ENCODE measurements around the gene ZNF333.

ZNF333 gene

DNA sequence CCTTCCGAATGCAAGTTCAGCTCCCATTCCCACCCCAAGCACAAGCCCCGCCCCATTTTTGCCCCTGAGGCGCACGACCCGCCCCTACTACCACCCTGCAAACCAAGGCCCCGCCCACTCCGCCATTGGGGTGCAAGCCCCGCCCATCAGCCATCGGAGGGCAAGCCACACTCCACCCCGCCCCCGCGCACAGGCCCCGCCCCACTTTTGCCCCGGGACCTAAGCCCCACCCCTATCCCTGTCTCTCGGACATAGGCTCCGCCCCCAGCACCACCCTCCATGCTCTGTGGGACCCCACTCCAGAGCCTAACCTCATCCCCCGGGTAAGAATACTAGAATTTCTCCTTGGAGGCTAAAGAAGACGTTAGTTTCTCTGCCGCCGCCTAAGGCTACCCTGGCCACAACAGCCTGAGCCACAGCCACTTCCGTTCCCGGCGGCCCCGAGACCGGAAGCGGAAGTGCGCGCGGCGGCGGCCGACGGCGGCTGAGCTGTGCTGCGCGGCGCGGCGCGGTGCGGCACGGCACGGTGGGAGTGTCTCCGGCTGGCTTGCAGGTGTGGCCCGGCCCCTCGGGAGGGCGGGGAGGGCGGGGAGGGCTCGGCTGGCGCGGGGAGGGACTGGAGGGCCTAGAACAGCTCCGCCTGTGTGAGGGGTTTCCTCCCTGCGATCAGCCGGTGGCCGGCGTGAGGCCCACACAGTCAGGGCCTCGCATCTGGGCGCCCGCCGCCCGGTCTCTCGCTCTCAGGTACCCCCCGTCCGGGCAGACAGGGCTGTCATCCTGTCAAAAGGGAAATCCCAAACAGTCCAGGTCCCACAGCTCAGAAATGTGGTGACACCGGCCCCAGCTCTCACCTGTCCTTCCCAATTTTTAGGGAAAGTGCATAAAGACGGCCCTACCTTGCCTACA, at the start of gene ZNF333:
Gene ZNF333 (plus strand): TSS at position 451 of the 906 bp plus-strand sequence. CDS start 3,444 bp downstream, outside the sequence.
- DNase-seq = peak; percentile 91

- no peak for DNase-seq
Measured at GRCh38 chr19:14648506-14648905, 41.3 kb upstream of the ZNF333 start.

GRCh38 chr19:14649020-14649419, 40.8 kb upstream of the ZNF333 start:
- DNase-seq = no peak

DNA sequence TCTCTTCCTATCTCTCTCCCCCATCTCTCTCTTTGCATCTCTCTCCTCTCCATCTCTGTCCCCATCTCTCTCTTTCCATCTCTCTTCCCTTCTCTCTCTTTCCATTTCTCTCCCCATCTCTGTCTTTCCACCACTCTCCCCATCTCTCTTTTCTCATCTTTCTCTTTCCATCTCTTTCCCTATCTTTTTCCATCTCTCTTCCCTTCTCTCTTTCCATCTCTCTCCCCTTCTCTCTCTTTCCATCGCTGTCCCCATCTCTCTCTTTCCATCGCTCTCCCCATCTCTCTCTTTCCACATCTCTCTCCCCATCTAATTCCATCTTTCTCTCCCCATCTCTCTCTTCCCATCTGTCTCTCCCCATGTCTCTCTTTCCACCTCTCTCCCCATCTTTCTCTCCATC, 39.7 kb upstream of the ZNF333 start:
- no peak for DNase-seq

DNA sequence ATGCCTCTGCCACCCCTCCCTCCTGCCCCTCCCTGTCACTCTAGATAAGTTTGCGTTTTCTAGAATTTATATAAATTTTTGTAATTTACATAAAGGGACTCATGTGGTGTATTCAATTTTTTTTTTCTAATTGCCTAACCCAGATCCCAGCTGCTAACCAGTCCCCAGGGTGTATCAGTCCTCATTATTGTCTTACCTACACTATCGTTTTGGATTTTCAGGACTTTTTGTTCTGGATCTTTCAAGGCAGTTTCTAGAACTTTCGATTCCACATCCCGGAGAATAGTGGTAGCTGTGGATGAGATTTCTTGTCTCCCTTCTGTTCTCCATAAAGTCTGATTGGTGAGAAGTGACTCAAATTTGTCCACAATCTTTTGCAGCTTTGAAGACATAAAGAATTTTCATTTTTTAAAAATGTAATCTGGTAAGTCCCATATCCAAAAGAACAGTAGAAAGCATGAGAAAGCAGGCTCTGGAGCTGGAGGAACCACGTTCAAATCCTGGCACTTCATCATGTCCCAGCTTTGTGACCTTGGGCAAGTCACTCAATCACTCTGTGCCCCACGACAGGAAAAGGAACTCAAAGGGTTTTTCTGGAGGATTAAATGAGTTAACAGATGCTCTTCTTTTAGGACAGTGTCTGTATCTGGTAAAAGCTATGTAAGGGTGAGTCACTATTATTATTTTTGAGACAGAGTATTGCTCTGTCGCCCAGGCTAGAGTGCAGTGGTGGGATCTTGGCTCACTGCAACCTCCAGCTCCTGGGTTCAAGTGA, 34.9 kb upstream of the ZNF333 start:
- no peak for DNase-seq

DNA sequence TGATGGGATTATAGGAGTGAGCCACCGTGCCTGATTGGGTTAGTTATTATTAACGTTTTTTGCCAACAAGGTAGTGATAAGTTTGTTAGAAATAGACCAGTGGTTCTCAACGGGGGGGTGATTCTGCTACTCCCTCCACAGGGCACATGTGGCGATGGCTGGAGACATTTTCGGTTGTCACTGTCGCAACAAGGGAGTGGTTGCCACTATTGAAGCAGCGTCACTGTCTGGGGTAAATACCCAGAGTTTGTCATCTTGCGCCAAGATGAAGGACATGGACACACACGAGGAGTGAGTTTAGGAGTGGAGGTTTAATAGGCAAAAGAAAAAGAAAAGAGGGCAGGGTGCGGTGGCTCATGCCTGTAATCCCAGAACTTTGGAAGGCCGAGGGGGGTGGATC, 34.1 kb upstream of the ZNF333 start:
- no peak for DNase-seq

DNA sequence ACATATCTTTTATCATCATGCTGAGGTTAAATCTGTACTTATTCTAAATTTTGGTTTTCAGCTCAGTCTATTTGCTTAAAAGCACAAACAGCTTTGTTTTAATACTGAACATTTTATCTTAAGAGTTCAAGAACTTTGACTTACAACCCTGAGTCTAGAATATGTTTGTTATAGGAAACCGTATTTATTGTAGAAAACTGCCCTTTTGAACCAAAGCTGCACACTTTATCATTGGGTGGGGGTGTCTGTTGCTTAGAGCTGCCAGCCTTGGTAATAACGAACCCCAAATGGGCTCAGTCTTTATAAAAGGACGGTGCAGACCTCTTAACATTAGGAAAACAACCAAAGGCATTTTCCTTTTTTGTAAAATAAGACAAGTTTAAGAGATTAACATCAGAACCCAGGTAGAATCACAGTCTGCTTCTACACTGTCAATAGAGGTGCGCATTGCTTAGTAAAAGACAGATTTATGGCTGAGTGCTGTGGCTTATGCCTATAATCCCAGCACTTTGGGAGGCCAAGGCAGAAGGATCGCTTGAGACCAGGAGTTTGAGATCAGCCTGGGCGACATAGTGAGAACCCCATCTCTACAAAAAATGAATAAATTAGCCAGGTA, 29.9 kb upstream of the ZNF333 start:
- DNase-seq = no peak

GRCh38 chr19:14661372-14661924, 28.4 kb upstream of the ZNF333 start:
- DNase-seq = no peak

GRCh38 chr19:14669940-14670339, 19.9 kb upstream of the ZNF333 start:
- DNase-seq = no peak

- DNase-seq = no peak
Measured at GRCh38 chr19:14670408-14670807, 19.4 kb upstream of the ZNF333 start.

DNA sequence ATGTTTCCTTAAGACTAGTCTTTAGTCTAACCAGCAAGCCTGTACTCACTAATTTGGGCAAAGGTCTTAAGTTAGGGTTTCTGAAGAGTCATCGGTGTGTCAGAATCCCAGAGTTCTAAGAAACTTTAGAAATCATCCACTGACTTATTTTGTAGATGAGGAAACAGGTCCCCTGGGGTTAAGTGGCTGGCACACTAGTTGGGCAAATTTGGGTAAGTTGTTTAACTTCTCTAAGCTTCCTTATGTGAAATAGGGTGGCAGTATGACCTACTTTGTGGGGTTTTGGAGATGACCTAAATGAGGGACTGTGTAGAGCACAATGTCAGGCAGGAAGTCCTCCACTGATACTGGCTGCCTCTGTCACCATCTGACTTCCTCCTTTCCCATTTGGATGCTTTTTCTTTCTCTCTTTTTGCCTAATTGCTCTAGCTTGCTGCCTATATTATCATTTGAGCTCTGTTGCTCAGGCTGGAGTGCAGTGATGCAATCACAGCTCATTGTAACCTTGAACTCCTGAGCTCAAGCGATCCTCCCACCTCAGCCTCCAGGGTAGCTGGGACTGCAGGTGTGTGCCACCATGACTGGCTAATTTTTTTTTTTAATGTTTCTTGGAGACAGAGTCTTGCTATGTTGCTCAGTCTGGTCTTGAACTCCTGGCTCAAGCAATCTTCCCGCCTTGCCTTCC, 17.5 kb upstream of the ZNF333 start:
- no peak for DNase-seq

DNA sequence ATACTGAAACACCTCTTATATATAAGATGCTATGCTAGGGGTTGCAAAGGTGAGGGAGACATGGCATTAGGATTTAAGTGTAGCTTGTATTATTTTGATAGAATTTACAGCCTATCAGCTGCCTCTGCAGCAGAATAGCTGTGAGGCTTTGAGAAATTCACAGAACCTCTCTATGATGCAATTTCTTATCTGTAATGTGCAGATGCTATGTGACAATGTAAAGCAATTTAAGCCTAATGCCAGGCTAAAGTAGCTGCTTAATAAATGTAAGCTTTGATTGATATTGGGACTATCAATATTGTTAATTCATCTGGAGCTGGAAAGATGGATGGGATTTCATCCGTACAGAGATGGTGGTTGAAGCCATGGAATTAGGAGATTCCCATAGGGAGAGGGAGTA, 16.8 kb upstream of the ZNF333 start:
- DNase-seq = no peak

GRCh38 chr19:14674764-14675163, 15.1 kb upstream of the ZNF333 start, which contains the start of gene ADGRE3:
Gene ADGRE3 (minus strand): TSS chr19:14674844. CDS start chr19:14674770, 74 bp downstream.
- DNase-seq = no peak

DNA sequence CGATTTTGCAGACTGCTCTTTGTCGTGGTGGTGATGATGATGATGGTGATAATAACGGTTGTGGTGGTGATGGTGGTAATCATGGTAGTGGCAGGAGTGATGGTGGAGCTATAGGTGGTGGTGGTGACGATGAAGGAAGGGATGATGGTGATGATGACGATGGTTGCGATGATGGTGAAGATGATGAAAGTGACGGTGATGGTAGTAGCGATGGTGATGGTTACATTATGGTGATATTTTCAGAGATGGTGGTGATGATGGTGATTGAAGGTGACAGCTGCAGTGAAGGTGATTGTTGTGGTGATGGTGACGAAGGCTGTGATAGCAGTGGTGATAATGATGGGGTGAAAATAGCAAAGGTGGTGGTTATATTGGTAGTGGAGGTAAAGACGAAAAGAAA, 13.1 kb upstream of the ZNF333 start:
- DNase-seq = no peak

GRCh38 chr19:14677464-14677863, 12.4 kb upstream of the ZNF333 start:
- DNase-seq = no peak

GRCh38 chr19:14678199-14678598, 11.6 kb upstream of the ZNF333 start:
- no peak for DNase-seq

- no peak for DNase-seq
Measured at GRCh38 chr19:14682084-14682483, 7.8 kb upstream of the ZNF333 start.

GRCh38 chr19:14683439-14683838, 6.4 kb upstream of the ZNF333 start:
- DNase-seq = no peak

- DNase-seq = peak; percentile 44
Measured at GRCh38 chr19:14686411-14686810, 3.4 kb upstream of the ZNF333 start.

GRCh38 chr19:14694641-14695266, 4.9 kb downstream of the ZNF333 start:
- no peak for DNase-seq

DNA sequence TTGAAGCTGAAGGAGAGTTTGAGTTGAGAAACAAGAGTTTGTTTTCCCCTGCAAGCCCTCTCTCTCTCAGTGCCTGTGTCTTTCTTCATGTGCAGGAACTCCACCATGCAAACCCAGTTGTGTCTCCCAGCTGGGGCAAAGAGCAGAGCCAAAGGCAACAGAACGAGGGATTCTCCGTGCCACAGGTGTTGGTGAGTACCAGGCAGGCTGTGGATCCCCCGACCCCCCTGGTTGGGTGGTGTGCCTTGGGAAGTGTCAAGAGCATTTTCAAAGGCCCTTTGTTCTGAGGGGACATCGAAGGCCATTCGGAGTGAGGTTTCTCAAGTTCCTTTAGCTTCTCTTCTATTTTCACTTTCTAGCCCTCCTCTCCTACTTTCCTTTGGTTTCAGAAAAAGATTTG, 5.6 kb downstream of the ZNF333 start:
- no peak for DNase-seq

- no peak for DNase-seq
Measured at GRCh38 chr19:14699641-14700040, 9.8 kb downstream of the ZNF333 start.

All from DMS53 (cell line).